Thyroid gland (tissue), 4 donors: Measurements from ENCODE around the gene KLF11.

Source experiments
- POLR2A ChIP-seq, 2 donors: fragments of 450-650 bp; IDR thresholded peaks; one replicate each; pipeline ENCODE4 v1.6.1; 2017; ENCODE audit warnings: antibody characterized with exemption in 2 of 2, mild to moderate bottlenecking in 2 of 2, moderate library complexity in 1 of 2
- TF ChIP-seq, protein P1 (sequence below), 6 experiments: fragments of 200-600 bp in 3 of 6; fragments of 450-650 bp in 3 of 6; sonication (generic) in 3 of 6; IDR thresholded peaks; one replicate each; pipeline ENCODE4 v1.5.1; 2016 to 2019; ENCODE audit warnings: antibody characterized with exemption in 6 of 6, mild to moderate bottlenecking in 2 of 6, inconsistent platforms in 1 of 6, moderate library complexity in 1 of 6

DNA sequence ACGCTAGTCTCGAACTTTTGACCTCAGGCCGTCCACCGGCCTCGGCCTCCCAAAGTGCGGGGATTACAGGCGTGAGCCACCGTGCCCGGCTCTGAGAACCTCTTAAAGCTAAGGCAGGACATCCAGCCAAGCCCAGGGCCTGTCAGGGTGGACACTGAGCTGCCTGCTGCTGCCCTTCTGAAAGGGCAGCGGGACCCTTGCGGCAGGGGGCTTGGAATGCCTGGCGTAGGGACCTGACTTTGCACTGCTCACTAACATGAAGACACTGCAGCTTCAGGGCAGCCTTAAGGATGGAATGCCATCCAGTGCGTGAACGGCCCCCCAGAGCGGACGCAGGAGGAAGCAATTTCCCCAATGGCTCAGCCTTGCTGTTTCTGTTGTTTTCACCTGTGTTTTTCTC lies 27.8 kb downstream of the KLF11 start:
- TF ChIP-seq, protein P1, sequence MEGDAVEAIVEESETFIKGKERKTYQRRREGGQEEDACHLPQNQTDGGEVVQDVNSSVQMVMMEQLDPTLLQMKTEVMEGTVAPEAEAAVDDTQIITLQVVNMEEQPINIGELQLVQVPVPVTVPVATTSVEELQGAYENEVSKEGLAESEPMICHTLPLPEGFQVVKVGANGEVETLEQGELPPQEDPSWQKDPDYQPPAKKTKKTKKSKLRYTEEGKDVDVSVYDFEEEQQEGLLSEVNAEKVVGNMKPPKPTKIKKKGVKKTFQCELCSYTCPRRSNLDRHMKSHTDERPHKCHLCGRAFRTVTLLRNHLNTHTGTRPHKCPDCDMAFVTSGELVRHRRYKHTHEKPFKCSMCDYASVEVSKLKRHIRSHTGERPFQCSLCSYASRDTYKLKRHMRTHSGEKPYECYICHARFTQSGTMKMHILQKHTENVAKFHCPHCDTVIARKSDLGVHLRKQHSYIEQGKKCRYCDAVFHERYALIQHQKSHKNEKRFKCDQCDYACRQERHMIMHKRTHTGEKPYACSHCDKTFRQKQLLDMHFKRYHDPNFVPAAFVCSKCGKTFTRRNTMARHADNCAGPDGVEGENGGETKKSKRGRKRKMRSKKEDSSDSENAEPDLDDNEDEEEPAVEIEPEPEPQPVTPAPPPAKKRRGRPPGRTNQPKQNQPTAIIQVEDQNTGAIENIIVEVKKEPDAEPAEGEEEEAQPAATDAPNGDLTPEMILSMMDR (IDR thresholded peaks at IDR 0.05): no peak
- TF ChIP-seq POLR2A (IDR thresholded peaks at IDR 0.05): no peak
